HEK293 (cell line): Measurements from ENCODE around the gene SLC35E2B.

Experiments used
- CTCF ChIP-seq: fragments of 450-650 bp; formaldehyde crosslinking; IDR thresholded peaks from 2 replicates; pipeline ENCODE4 v1.5.1; 2016; ENCODE audit warnings: missing biosample characterization, missing genetic modification characterization
- EGR2 ChIP-seq: fragments of 450-650 bp; formaldehyde crosslinking; IDR thresholded peaks from 2 replicates; pipeline ENCODE4 v1.5.1; 2016; ENCODE audit warnings: low read depth, missing biosample characterization, missing genetic modification characterization
- KLF1 ChIP-seq: fragments of 450-650 bp; formaldehyde crosslinking; IDR thresholded peaks from 2 replicates; pipeline ENCODE4 v1.5.1; 2016; ENCODE audit warnings: missing biosample characterization, missing genetic modification characterization
- KLF17 ChIP-seq: fragments of 450-650 bp; formaldehyde crosslinking; IDR thresholded peaks from 2 replicates; pipeline ENCODE4 v1.5.1; 2016; ENCODE audit warnings: missing biosample characterization, missing genetic modification characterization
- PBX3 ChIP-seq: sonication (generic); formaldehyde crosslinking; IDR thresholded peaks from 2 replicates; pipeline ENCODE4 v1.8.1; 2022; ENCODE audit warnings: mild to moderate bottlenecking, moderate library complexity, missing genetic modification reagents
- SP2 ChIP-seq: fragments of 450-650 bp; formaldehyde crosslinking; IDR thresholded peaks from 2 replicates; pipeline ENCODE4 v1.5.1; 2016; ENCODE audit warnings: missing biosample characterization, missing genetic modification characterization
- SP7 ChIP-seq: fragments of 450-650 bp; formaldehyde crosslinking; IDR thresholded peaks from 2 replicates; pipeline ENCODE4 v1.5.1; 2016; ENCODE audit warnings: missing biosample characterization, missing genetic modification characterization
- ZBTB10 ChIP-seq: fragments of 450-650 bp; formaldehyde crosslinking; IDR thresholded peaks from 2 replicates; pipeline ENCODE4 v1.5.1; 2016; ENCODE audit warnings: missing biosample characterization, missing genetic modification characterization
- ZBTB17 ChIP-seq: fragments of 450-650 bp; formaldehyde crosslinking; IDR thresholded peaks from 2 replicates; pipeline ENCODE4 v1.5.1; 2016; ENCODE audit warnings: missing biosample characterization, missing genetic modification characterization
- ZBTB21 ChIP-seq: fragments of 450-650 bp; formaldehyde crosslinking; IDR thresholded peaks from 2 replicates; pipeline ENCODE4 v1.5.1; 2017; ENCODE audit warnings: missing biosample characterization, missing genetic modification characterization
- ZBTB44 ChIP-seq: fragments of 450-650 bp; IDR thresholded peaks from 2 replicates; pipeline ENCODE4 v1.5.1; 2018; ENCODE audit warnings: missing biosample characterization, mild to moderate bottlenecking, missing genetic modification characterization
- ZBTB48 ChIP-seq: fragments of 450-650 bp; formaldehyde crosslinking; IDR thresholded peaks from 2 replicates; pipeline ENCODE4 v1.5.1; 2016; ENCODE audit warnings: missing biosample characterization, missing genetic modification characterization
- ZBTB8A ChIP-seq: fragments of 450-650 bp; formaldehyde crosslinking; IDR thresholded peaks from 2 replicates; pipeline ENCODE4 v1.5.1; 2016; ENCODE audit warnings: missing biosample characterization, missing genetic modification characterization
- ZFHX2 ChIP-seq: fragments of 450-650 bp; formaldehyde crosslinking; conservative IDR thresholded peaks from 2 replicates; pipeline ENCODE4 v1.5.1; 2016; ENCODE audit warnings: missing biosample characterization, missing genetic modification characterization
- ZIC2 ChIP-seq: fragments of 450-650 bp; formaldehyde crosslinking; IDR thresholded peaks from 2 replicates; pipeline ENCODE4 v1.5.1; 2016; ENCODE audit warnings: missing biosample characterization, missing genetic modification characterization
- ZNF214 ChIP-seq: fragments of 450-650 bp; formaldehyde crosslinking; IDR thresholded peaks from 2 replicates; pipeline ENCODE4 v1.5.1; 2017; ENCODE audit warnings: missing biosample characterization, mild to moderate bottlenecking, missing genetic modification characterization, borderline replicate concordance
- ZNF24 ChIP-seq: fragments of 450-650 bp; formaldehyde crosslinking; IDR thresholded peaks from 2 replicates; pipeline ENCODE4 v1.5.1; 2016; ENCODE audit warnings: missing biosample characterization, missing genetic modification characterization
- ZNF341 ChIP-seq: fragments of 450-650 bp; formaldehyde crosslinking; IDR thresholded peaks from 2 replicates; pipeline ENCODE4; 2016; ENCODE audit warnings: low read depth, missing biosample characterization, missing genetic modification characterization
- ZNF398 ChIP-seq: fragments of 450-650 bp; formaldehyde crosslinking; IDR thresholded peaks from 2 replicates; pipeline ENCODE4 v1.5.1; 2017; ENCODE audit warnings: missing biosample characterization, missing genetic modification characterization
- ZNF501 ChIP-seq: fragments of 450-650 bp; formaldehyde crosslinking; IDR thresholded peaks from 2 replicates; pipeline ENCODE4 v1.5.1; 2016; ENCODE audit warnings: missing biosample characterization, missing genetic modification characterization
- ZNF600 ChIP-seq: fragments of 450-650 bp; formaldehyde crosslinking; IDR thresholded peaks from 2 replicates; pipeline ENCODE4 v1.5.1; 2016; ENCODE audit warnings: missing biosample characterization, missing genetic modification characterization
- ZNF623 ChIP-seq: fragments of 450-650 bp; formaldehyde crosslinking; IDR thresholded peaks from 2 replicates; pipeline ENCODE4 v1.5.1; 2016; ENCODE audit warnings: missing biosample characterization, missing genetic modification characterization
- ZNF76 ChIP-seq: fragments of 450-650 bp; formaldehyde crosslinking; IDR thresholded peaks from 2 replicates; pipeline ENCODE4; 2016; ENCODE audit warnings: low read depth, missing biosample characterization, missing genetic modification characterization, borderline replicate concordance
- ZNF792 ChIP-seq: fragments of 450-650 bp; formaldehyde crosslinking; IDR thresholded peaks from 2 replicates; pipeline ENCODE4 v1.5.1; 2016; ENCODE audit warnings: missing biosample characterization, missing genetic modification characterization
- ZSCAN18 ChIP-seq: fragments of 450-650 bp; formaldehyde crosslinking; IDR thresholded peaks from 2 replicates; pipeline ENCODE4 v1.5.1; 2016; ENCODE audit warnings: missing biosample characterization, missing genetic modification characterization
- ZXDB ChIP-seq: fragments of 450-650 bp; formaldehyde crosslinking; IDR thresholded peaks from 2 replicates; pipeline ENCODE4 v1.5.1; 2016; ENCODE audit warnings: missing biosample characterization, missing genetic modification characterization

The SLC35E2B gene

GRCh38 chr1:1614204-1614953, 78.2 kb downstream of the SLC35E2B start (continued):
- peak; percentile 70 for TF ChIP-seq ZBTB21 (tag by site-specific recombination)
- TF ChIP-seq ZIC2 (tag by site-specific recombination) = 0 out of 2 replicates have a peak, but pooled peaks have one; percentile 19
- no peak for TF ChIP-seq ZNF214 (tag by site-specific recombination)
- TF ChIP-seq CTCF (tag by site-specific recombination) = 0 out of 2 replicates have a peak, but pooled peaks have one; percentile 27
- peak; percentile 87 for TF ChIP-seq ZBTB48 (tag by site-specific recombination)
- TF ChIP-seq ZBTB17 (tag by site-specific recombination) = peak; percentile 25
- peak; percentile 84 for TF ChIP-seq EGR2 (tag by site-specific recombination)
- peak; percentile 49; the same call in 1 of the 2 replicates for TF ChIP-seq ZNF24
- TF ChIP-seq SP7 (tag by site-specific recombination) = 0 out of 2 replicates have a peak, but pooled peaks have one; percentile 25
- TF ChIP-seq ZNF341 (tag by site-specific recombination) = peak; percentile 11; the same call in 1 of the 2 replicates
- 0 out of 2 replicates have a peak, but pooled peaks have one; percentile 37 for TF ChIP-seq ZNF792 (tag by site-specific recombination)
- peak; percentile 90 for TF ChIP-seq ZFHX2 (tag by site-specific recombination)
- TF ChIP-seq ZNF623 (tag by site-specific recombination) = no peak
- no peak for TF ChIP-seq ZNF600 (tag by site-specific recombination)
- 0 out of 2 replicates have a peak, but pooled peaks have one; percentile 29 for TF ChIP-seq KLF1 (tag by site-specific recombination)
- TF ChIP-seq SP2 (tag by site-specific recombination) = peak; percentile 37; the same call in 1 of the 2 replicates
- peak; percentile 87 for TF ChIP-seq ZBTB8A
- TF ChIP-seq ZNF398 = no peak
- 0 out of 2 replicates have a peak, but pooled peaks have one; percentile 20 for TF ChIP-seq ZBTB10 (tag by site-specific recombination)
- TF ChIP-seq ZBTB44 (tag by site-specific recombination) = peak; percentile 57; the same call in 1 of the 2 replicates
- no peak for TF ChIP-seq ZNF76 (tag by site-specific recombination)
- TF ChIP-seq ZNF501 (tag by site-specific recombination) = 0 out of 2 replicates have a peak, but pooled peaks have one; percentile 24
- TF ChIP-seq KLF17 = 0 out of 2 replicates have a peak, but pooled peaks have one; percentile 15
- no peak for TF ChIP-seq PBX3
- 0 out of 2 replicates have a peak, but pooled peaks have one; percentile 14 for TF ChIP-seq ZXDB
- 0 out of 2 replicates have a peak, but pooled peaks have one; percentile 17 for TF ChIP-seq ZSCAN18 (tag by site-specific recombination)
